Omental fat pad (tissue), 4 donors: ENCODE data around the gene TCF7L2. TPM values are rescaled to one million over a fixed set of nuclear protein-coding genes. Genes with fewer than 3 reads are reported as not detected.

Experiments used
- ATAC-seq: fragments of 150-250 bp; one replicate; pipeline ENCODE4 v1.9.1; 2016; ENCODE audit warnings: mild to moderate bottlenecking, moderate library complexity; ENCODE audit not compliant: low FRiP score
- DNase-seq: peaks from one replicate; pipeline ENCODE4 v3.0.0-alpha.2; 2019; ENCODE audit warnings: low spot score
- CTCF ChIP-seq, 3 donors: fragments of 450-650 bp; IDR thresholded peaks; one replicate each; pipeline ENCODE4 v1.5.1; 2016 to 2017; ENCODE audit warnings: antibody characterized with exemption in 3 of 3, mild to moderate bottlenecking in 3 of 3, moderate library complexity in 2 of 3
- total RNA-seq, 4 donors: library from RNA; depleted of rRNA; stranded (reverse); fragments of >200 nt; gene quantifications; one replicate each; pipeline ENCODE4 v1.1.0, GENCODE V29; 2016

The TCF7L2 gene
- total RNA-seq, 4 donors from 2014 or later, result 22.5 to 30.6 (median 28.5) TPM

GRCh38 chr10:112984756-112985155 lies 34.7 kb downstream of the TCF7L2 start:
- no peak for ATAC-seq
- DNase-seq, result no peak
- no peak for TF ChIP-seq CTCF (IDR thresholded peaks at IDR 0.05)

- DNase-seq (no peak), ATAC-seq (peak; percentile 73)
- TF ChIP-seq CTCF (IDR thresholded peaks at IDR 0.05), result no peak
These were observed 35.9 kb downstream of the TCF7L2 start for GRCh38 chr10:112985690-112986543.

GRCh38 chr10:112986544-112987190 lies 36.6 kb downstream of the TCF7L2 start:
- no peak for TF ChIP-seq CTCF (IDR thresholded peaks at IDR 0.05)
- ATAC-seq (no peak), DNase-seq (no peak)

GRCh38 chr10:112988839-112989406 lies 38.9 kb downstream of the TCF7L2 start:
- no peak for ATAC-seq
- no peak for TF ChIP-seq CTCF (IDR thresholded peaks at IDR 0.05)
- DNase-seq, result no peak

GRCh38 chr10:112989826-112990225 lies 39.8 kb downstream of the TCF7L2 start:
- ATAC-seq, result no peak
- TF ChIP-seq CTCF (IDR thresholded peaks at IDR 0.05), result no peak
- no peak for DNase-seq

GRCh38 chr10:112990271-112990670 lies 40.2 kb downstream of the TCF7L2 start:
- DNase-seq (no peak), ATAC-seq (no peak)
- no peak for TF ChIP-seq CTCF (IDR thresholded peaks at IDR 0.05)
